Gastrocnemius medialis (tissue), 4 donors: ENCODE results near the gene DIO1.

Experiments used
- CTCF ChIP-seq, 5 experiments: fragments of 450-650 bp in 3 of 5; fragments of 200-600 bp in 2 of 5; sonication (generic) in 2 of 5; IDR thresholded peaks in 4 of 5; conservative IDR thresholded peaks in 1 of 5; 1 replicate in 4 of 5; 2 replicates in 1 of 5; pipeline ENCODE4 v1.5.1; 2016 to 2019; ENCODE audit warnings: antibody characterized with exemption in 5 of 5, mild to moderate bottlenecking in 3 of 5, moderate library complexity in 3 of 5
- POLR2A ChIP-seq, 2 donors: fragments of 450-650 bp; IDR thresholded peaks; one replicate each; pipeline ENCODE4 v1.6.1; 2017; ENCODE audit warnings: antibody characterized with exemption in 2 of 2, mild to moderate bottlenecking in 2 of 2, moderate library complexity in 2 of 2

GRCh38 chr1:53862507-53862906 lies 31.5 kb upstream of the DIO1 start:
- TF ChIP-seq CTCF (IDR thresholded peaks at IDR 0.05 in 4 of 5, conservative IDR thresholded peaks at IDR 0.05 in 1 of 5): no peak
- no peak for TF ChIP-seq POLR2A (IDR thresholded peaks at IDR 0.05)
